ENCODE results near the gene SATB2.

Gene SATB2

DNA sequence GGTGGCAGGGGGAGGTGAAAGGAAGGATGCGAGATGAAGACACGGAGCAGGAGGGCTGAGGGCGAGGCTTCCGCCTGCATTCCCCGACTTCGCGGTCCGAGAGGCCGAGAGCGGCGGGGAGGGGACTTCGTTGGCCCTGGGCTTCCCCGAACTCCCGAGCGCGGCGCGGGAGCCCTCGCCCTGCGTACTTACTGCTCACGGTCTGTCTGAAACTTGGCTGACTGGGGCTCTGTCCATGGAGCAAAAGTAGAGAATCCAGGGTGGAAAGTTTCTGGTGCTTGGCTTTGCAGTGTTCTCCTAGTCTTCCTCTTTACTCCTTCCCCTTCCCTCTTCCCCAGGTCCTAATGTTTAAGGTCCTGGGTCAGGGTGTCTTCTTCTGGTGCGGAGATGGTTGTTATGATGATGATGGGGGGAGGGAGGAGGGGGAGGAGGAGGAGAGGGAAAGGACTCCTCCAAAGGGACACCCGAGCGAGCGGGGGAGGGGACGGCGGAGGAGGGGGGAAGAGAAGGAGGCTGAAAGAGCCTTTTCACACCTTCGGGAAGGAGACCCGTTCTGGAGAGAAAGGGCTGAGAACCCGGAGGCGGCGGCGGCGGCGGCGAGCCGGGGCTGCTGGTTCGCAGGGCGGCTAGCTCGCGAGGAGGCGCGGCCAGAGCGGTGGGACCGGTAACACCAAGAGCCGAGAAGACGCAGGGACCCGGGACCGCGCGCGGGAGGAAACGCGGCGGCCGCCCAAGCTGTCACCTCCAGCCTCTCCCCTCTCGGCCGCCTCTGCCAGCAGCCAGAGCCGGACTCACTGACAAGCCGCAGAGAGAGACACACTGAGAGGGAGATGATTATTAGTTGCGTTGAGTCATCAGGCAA is at the start of gene SATB2:
Gene SATB2 (minus strand): TSS at position 793 of the 862 bp plus-strand sequence. CDS start 1,902 bp downstream, outside the sequence.
- DNase-seq (ENCODE audit: insufficient read length, low spot score) (no peak), FAIRE-seq (no peak)
- TF ChIP-seq, protein P1, sequence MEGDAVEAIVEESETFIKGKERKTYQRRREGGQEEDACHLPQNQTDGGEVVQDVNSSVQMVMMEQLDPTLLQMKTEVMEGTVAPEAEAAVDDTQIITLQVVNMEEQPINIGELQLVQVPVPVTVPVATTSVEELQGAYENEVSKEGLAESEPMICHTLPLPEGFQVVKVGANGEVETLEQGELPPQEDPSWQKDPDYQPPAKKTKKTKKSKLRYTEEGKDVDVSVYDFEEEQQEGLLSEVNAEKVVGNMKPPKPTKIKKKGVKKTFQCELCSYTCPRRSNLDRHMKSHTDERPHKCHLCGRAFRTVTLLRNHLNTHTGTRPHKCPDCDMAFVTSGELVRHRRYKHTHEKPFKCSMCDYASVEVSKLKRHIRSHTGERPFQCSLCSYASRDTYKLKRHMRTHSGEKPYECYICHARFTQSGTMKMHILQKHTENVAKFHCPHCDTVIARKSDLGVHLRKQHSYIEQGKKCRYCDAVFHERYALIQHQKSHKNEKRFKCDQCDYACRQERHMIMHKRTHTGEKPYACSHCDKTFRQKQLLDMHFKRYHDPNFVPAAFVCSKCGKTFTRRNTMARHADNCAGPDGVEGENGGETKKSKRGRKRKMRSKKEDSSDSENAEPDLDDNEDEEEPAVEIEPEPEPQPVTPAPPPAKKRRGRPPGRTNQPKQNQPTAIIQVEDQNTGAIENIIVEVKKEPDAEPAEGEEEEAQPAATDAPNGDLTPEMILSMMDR (IDR thresholded peaks at IDR 0.05; ENCODE audit: insufficient read depth, missing control alignments): no peak

DNA sequence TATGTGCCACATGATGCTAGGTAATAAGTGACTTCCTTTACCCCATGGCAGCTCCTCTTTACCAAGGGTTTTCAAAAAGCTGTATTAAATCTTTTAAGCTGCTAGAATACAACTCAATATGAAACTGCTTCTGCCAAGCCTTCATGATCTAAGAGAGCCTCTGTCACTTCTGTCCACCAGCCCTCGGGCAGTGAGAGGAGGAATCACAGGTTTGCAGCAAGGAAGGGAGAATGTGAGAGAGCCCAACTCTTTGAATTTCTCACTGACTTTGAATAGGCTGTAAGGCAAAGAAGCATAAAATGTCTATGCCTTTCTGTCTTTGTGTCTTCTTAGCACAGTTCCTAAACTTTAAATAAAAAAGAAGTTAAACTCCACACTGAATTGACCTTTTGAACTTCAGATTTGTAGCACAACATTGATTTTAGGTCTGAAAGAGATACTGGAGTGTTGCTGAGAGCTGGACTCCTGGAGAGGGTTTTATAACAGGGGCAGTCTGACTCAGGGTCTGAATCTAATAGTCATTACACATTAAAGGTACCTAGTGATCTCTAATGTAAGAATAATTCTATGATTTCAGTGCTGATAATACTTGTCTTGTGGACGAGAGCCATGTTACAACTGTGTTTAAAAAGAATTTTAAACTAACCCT is 48.1 kb upstream of the SATB2 start:
- no peak for DNase-seq (ENCODE audit: insufficient read length, low spot score)
- no peak for FAIRE-seq
- TF ChIP-seq, protein P1 (IDR thresholded peaks at IDR 0.05; ENCODE audit: insufficient read depth, missing control alignments): no peak

DNA sequence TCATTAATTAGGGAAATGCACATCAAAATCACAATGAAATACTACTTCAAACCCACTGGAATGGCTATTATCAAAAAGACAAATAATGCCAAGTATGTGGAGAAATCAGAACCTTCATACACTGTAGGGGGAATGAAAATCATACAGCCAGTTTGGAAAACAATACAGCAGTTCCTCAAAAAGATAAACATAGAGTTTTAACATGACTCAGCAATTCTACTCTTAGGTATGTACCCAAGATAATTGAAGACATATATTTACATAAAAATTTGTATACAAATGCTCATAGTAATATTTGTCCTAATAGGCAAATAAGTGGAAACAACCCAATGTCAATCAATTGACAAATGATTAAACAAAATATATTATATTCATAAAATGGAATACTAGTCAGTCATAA is 45.4 kb upstream of the SATB2 start:
- DNase-seq (ENCODE audit: insufficient read length, low spot score) (no peak), FAIRE-seq (no peak)
- TF ChIP-seq, protein P1 (IDR thresholded peaks at IDR 0.05; ENCODE audit: insufficient read depth, missing control alignments): no peak

DNA sequence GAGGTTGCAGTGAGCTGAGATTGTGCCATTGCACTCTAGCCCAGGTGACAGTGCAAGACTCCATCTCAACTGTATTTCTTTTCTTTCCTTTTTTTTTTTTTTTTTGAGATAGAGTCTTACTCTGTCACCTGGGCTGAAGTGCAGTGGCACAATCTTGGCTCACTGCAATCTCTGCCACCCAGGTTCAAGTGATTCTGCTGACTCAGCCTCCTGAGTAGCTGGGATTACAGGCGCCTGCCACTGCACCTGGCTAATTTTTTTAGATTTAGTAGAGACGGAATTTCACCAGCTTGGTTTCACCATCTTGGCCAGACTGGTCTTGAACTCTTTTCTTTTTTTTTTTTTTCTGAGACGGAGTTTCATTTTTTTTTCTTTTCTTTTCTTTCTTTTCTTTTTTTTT is 41.3 kb upstream of the SATB2 start:
- no peak for DNase-seq (ENCODE audit: insufficient read length, low spot score)
- FAIRE-seq: no peak
- TF ChIP-seq, protein P1 (IDR thresholded peaks at IDR 0.05; ENCODE audit: insufficient read depth, missing control alignments): no peak

DNA sequence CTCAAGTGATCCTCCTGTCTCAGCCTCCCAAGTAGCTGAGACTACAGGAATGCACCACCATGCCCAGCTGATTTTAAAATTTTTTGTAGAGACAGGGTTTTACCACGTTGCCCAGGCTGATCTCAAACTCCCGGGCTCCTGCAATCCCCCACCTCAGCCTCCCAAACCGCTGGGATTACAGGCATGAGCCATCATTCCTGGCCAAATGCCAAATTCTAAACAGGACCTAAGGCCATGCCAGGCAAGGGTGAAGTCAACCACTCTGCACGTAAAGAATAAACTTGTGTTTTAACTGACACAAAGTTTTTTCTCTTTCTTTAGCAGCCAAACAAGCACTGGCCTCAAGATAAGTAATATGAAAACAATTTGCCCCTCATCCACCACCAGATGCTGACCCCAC is 37.4 kb upstream of the SATB2 start:
- FAIRE-seq (no peak), DNase-seq (ENCODE audit: insufficient read length, low spot score) (no peak)
- TF ChIP-seq, protein P1 (IDR thresholded peaks at IDR 0.05; ENCODE audit: insufficient read depth, missing control alignments): no peak

DNA sequence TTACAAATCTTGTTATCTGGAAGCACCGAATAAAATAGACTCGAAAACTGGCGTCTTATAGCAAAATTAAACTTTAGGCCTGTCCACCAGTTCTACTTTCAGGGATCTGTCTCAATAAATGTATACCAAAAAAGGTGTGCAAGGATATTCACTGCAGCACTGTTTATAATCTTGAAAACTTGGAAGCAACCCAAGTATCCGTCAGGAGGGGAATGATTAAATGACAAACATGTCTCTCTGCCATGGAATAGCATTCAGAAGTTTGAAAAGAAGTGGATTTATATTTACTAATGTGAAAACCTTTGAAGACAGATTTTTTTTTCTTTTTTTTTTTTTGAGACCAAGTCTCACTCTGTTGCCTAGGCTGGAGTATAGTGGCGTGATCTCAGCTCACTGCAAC is 32.3 kb upstream of the SATB2 start:
- DNase-seq (ENCODE audit: insufficient read length, low spot score) (no peak), FAIRE-seq (no peak)
- TF ChIP-seq, protein P1 (IDR thresholded peaks at IDR 0.05; ENCODE audit: insufficient read depth, missing control alignments): no peak

All from D721Med (cell line).